GM12878 (cell line): Measurements from ENCODE around the gene SPATA31D3. TPM values are rescaled to one million over a fixed set of nuclear protein-coding genes. Genes with fewer than 3 reads are reported as not detected.

ENCODE experiments used
- ATAC-seq: fragments of 200-7000 bp; cut with Tn5 transposase; 3 replicates; pipeline ENCODE4 v1.9.1; 2020; ENCODE audit warnings: mild to moderate bottlenecking, moderate library complexity
- BruUV-seq: library from RNA; stranded (reverse); fragments of 400-500 nt; replicated peaks from 2 replicates; lab custom pipeline; 2021; lab: Mats Ljungman, UMichigan
- CTCF ChIA-PET: fragments of 300-600 bp; sonication (Branson Sonifier 250); formaldehyde crosslinking; extraction: SDS; loops from one replicate; lab custom pipeline; 2021; ENCODE audit warnings: inconsistent platforms; lab: Yijun Ruan, JAX
- POLR2A ChIA-PET: fragments of 350-600 bp; formaldehyde crosslinking; extraction: SDS; loops from one replicate; lab custom pipeline; 2021; ENCODE audit warnings: inconsistent platforms; lab: Charles Lee
- RAD21 ChIA-PET: fragments of 300-600 bp; sonication (Branson Sonifier 250); formaldehyde crosslinking; loops from one replicate; lab custom pipeline; 2023; ENCODE audit warnings: antibody characterized with exemption; ENCODE audit not compliant: unreplicated experiment; lab: Charles Lee
- SMC1A ChIA-PET: fragments of 300-600 bp; sonication (Branson Sonifier 250); formaldehyde crosslinking; loops from one replicate; lab custom pipeline; 2023; ENCODE audit not compliant: unreplicated experiment, uncharacterized antibody; lab: Charles Lee
- DNase-seq: peaks from one replicate; pipeline ENCODE4 v3.0.0-alpha.2; 2011; ENCODE audit warnings: low read depth, low spot score
- FAIRE-seq: peaks from 3 replicates; lab custom pipeline; 2011; peaks lifted over from hg19 to GRCh38; lab: Jason Lieb, UNC
- H2AFZ ChIP-seq: 2 replicates; pipeline ENCODE4 v1.6.0; 2011; ENCODE audit warnings: low read depth, low read length, control low read depth; ENCODE audit not compliant: control insufficient read depth
- H3K27ac ChIP-seq: 2 replicates; pipeline ENCODE4 v1.5.1; 2011; ENCODE audit warnings: control low read depth; ENCODE audit not compliant: control insufficient read depth, insufficient read depth
- H3K27me3 ChIP-seq, 2 experiments: replicated peaks in 1 of 2; 2 replicates each; pipeline versions ENCODE4 v1.6.0 to v1.6.1; 2011; ENCODE audit warnings: low read length in 1 of 2; ENCODE audit not compliant: control insufficient read depth in 2 of 2, insufficient read depth in 2 of 2
- H3K36me3 ChIP-seq, 2 experiments: 2 replicates each; pipeline ENCODE4 v1.5.1; 2011; ENCODE audit warnings: low read length in 1 of 2; ENCODE audit not compliant: control insufficient read depth in 2 of 2, insufficient read depth in 2 of 2
- H3K4me1 ChIP-seq: 2 replicates; pipeline ENCODE4 v1.6.1; 2011; ENCODE audit warnings: mild to moderate bottlenecking, low read length, moderate library complexity, mixed read lengths; ENCODE audit not compliant: control insufficient read depth, insufficient read depth
- H3K4me2 ChIP-seq: 2 replicates; pipeline ENCODE4 v1.6.0; 2011; ENCODE audit warnings: control low read depth; ENCODE audit not compliant: control insufficient read depth, insufficient read depth
- H3K4me3 ChIP-seq: fragments of 200-600 bp; sonication (generic); 2 replicates; pipeline ENCODE4 v1.5.1; 2016
- H3K79me2 ChIP-seq: 2 replicates; pipeline ENCODE4 v1.6.0; 2011; ENCODE audit warnings: low read length; ENCODE audit not compliant: control insufficient read depth, insufficient read depth
- H3K9ac ChIP-seq: 2 replicates; pipeline ENCODE4 v1.8.0; 2011; ENCODE audit warnings: low read length, control low read depth, mixed read lengths; ENCODE audit not compliant: control insufficient read depth, insufficient read depth
- H3K9me3 ChIP-seq: replicated peaks from 3 replicates; pipeline ENCODE4 v1.5.1; 2011; ENCODE audit warnings: mild to moderate bottlenecking, low read length; ENCODE audit not compliant: control insufficient read depth, insufficient read depth
- H4K20me1 ChIP-seq: 2 replicates; pipeline ENCODE4 v1.6.0; 2011; ENCODE audit not compliant: control insufficient read depth, insufficient read depth
- CBFB ChIP-seq: IDR thresholded peaks from 2 replicates; pipeline ENCODE4 v1.6.1; 2016; ENCODE audit warnings: antibody characterized with exemption, low read depth
- CBX3 ChIP-seq: fragments of 200-600 bp; sonication (generic); IDR thresholded peaks from 2 replicates; pipeline ENCODE4 v1.6.1; 2016; ENCODE audit warnings: low read depth, borderline replicate concordance
- CEBPB ChIP-seq, 2 experiments: fragments of 150-350 bp in 1 of 2; IDR thresholded peaks; 2 replicates each; pipeline ENCODE4 v1.6.1; 2012 to 2014; ENCODE audit warnings: low read depth in 2 of 2, low read length in 2 of 2, borderline replicate concordance in 1 of 2, inconsistent platforms in 1 of 2
- CREM ChIP-seq: IDR thresholded peaks from 2 replicates; pipeline ENCODE4 v1.6.1; 2014; ENCODE audit warnings: antibody characterized with exemption, low read depth
- EGR1 ChIP-seq, 2 experiments: IDR thresholded peaks; 1 replicate in 1 of 2; 2 replicates in 1 of 2; pipeline ENCODE4 v1.6.1; 2011 to 2012; ENCODE audit warnings: low read depth in 2 of 2, low read length in 2 of 2, borderline replicate concordance in 1 of 2, mild to moderate bottlenecking in 1 of 2, moderate library complexity in 1 of 2
- ELK1 ChIP-seq: IDR thresholded peaks from 2 replicates; pipeline ENCODE4 v1.6.1; 2012; ENCODE audit warnings: low read depth, low read length, improper control_type of control experiment
- EP300 ChIP-seq, 2 experiments: fragments of 150-350 bp in 1 of 2; IDR thresholded peaks; 2 replicates each; pipeline ENCODE4 v1.6.1; 2011 to 2012; ENCODE audit warnings: low read depth in 2 of 2, low read length in 2 of 2, borderline replicate concordance in 1 of 2, improper control_type of control experiment in 1 of 2, inconsistent platforms in 1 of 2; ENCODE audit not compliant: control insufficient read depth in 1 of 2
- HDAC2 ChIP-seq: fragments of 200-600 bp; sonication (generic); IDR thresholded peaks from 2 replicates; pipeline ENCODE4 v1.6.1; 2017
- HSF1 ChIP-seq: fragments of 150-350 bp; IDR thresholded peaks from 2 replicates; pipeline ENCODE4 v1.6.1; 2014; ENCODE audit warnings: mild to moderate bottlenecking, low read depth, low read length
- IRF3 ChIP-seq: fragments of 450-650 bp; IDR thresholded peaks from 2 replicates; pipeline ENCODE4 v1.6.1; 2014; ENCODE audit warnings: mild to moderate bottlenecking
- IRF4 ChIP-seq: IDR thresholded peaks from 2 replicates; pipeline ENCODE4 v1.6.1; 2011; ENCODE audit warnings: low read depth, low read length
- KLF5 ChIP-seq: fragments of 450-650 bp; IDR thresholded peaks from 2 replicates; pipeline ENCODE4 v1.6.1; 2014; ENCODE audit warnings: mild to moderate bottlenecking; ENCODE audit not compliant: partially characterized antibody
- NBN ChIP-seq: fragments of 450-650 bp; IDR thresholded peaks from 2 replicates; pipeline ENCODE4 v1.6.1; 2016
- NKRF ChIP-seq: fragments of 450-650 bp; conservative IDR thresholded peaks from 2 replicates; pipeline ENCODE4 v1.6.1; 2017; ENCODE audit warnings: mild to moderate bottlenecking, moderate library complexity
- RAD21 ChIP-seq: IDR thresholded peaks from 2 replicates; pipeline ENCODE4 v1.6.1; 2011; ENCODE audit warnings: mild to moderate bottlenecking, low read depth, low read length, moderate library complexity; ENCODE audit not compliant: insufficient read depth
- SIN3A ChIP-seq: IDR thresholded peaks from 2 replicates; pipeline ENCODE4 v1.6.1; 2012; ENCODE audit warnings: low read depth, low read length, improper control_type of control experiment
- SP1 ChIP-seq: IDR thresholded peaks from one replicate; pipeline ENCODE4 v1.6.1; 2011; ENCODE audit warnings: low read depth, low read length
- ZBED1 ChIP-seq: IDR thresholded peaks from 2 replicates; pipeline ENCODE4 v1.6.1; 2016; ENCODE audit warnings: borderline replicate concordance
- WGBS: methylation state at CpG from one replicate; pipeline ENCODE4 v1.1.6; 2016; ENCODE audit warnings: low lambda C conversion rate; ENCODE audit not compliant: insufficient replicate concordance, insufficient coverage; ENCODE audit errors: missing lambda C conversion rate; 5-methylcytosine and 5-hydroxymethylcytosine counted together
- in situ Hi-C: fragments of 300-500 bp; cut with MboI; formaldehyde crosslinking; loops from 9 replicates; pipeline ENCODE4 v1.14.3; 2018; ENCODE audit warnings: mixed read lengths
- intact Hi-C: fragments of 100-400 bp; cut with micrococcal nuclease; formaldehyde crosslinking; loops from one replicate; pipeline ENCODE4 v1.14.2; 2022; ENCODE audit not compliant: unreplicated experiment
- polyA plus RNA-seq, 11 experiments: library from polyadenylated mRNA; depleted of rRNA in 4 of 11; unstranded in 6 of 11; stranded (reverse) in 5 of 11; fragments of >200 nt; fragmentation: Nextera tagmentation in 4 of 11; fragmentation: Illumina TruSeq in 1 of 11; extraction: Ambion mirVana in 4 of 11; extraction: Trizol in 1 of 11; gene quantifications; 1 replicate in 1 of 11; 2 replicates in 10 of 11; pipeline versions ENCODE4 v1.2.1 to v1.2.3, GENCODE V29; 2011 to 2016; ENCODE audit warnings: inconsistent platforms in 2 of 11, missing spikeins in 2 of 11, low read depth in 1 of 11
- total RNA-seq, 4 experiments: library from RNA; depleted of rRNA in 3 of 4; stranded (reverse); fragments of >200 nt in 3 of 4; fragmentation: Illumina TruSeq in 1 of 4; extraction: Trizol in 1 of 4; gene quantifications; 2 replicates each; pipeline versions ENCODE4 v1.2.1 to v1.2.3, GENCODE V29; 2013 to 2021

The SPATA31D3 gene
- total and polyA plus RNA-seq, 10 of the 15 experiments (the other 5 are each of a cell fraction or from before 2014, with no cell fraction given), result not detected

- Histone ChIP-seq H3K9me3 (no peaks in the 10 kb centered on the region), H2AFZ (no peak overlapping the region), H3K27me3 (no peaks in the 10 kb centered on the region), H3K36me3 (no peaks in the 10 kb centered on the region), H3K4me2 (no peak overlapping the region), H3K9ac (no peak overlapping the region), H3K79me2 (no peaks in the 10 kb centered on the region), H4K20me1 (no peaks in the 10 kb centered on the region), H3K4me1 (no peaks in the 10 kb centered on the region), H3K27ac (no peak overlapping the region), H3K4me3 (no peak overlapping the region)
- intact Hi-C loops (no loop called here), in situ Hi-C loops (no loop called here)
- ATAC-seq, result no peak
- RAD21 ChIA-PET, result no interaction called here
- CTCF ChIA-PET, result no interaction called here
- FAIRE-seq, result no peak
- SMC1A ChIA-PET, result interaction anchor here (0.5 kb wide), 1 partner anchor 1265 kb away, joined by 3 read pairs; no protein-coding TSS in a partner anchor
- WGBS, result 6% methylated on average over 1 of the region's 1 CpG
- POLR2A ChIA-PET, result interaction anchor here (0.6 kb wide), 1 partner anchor 272 kb away, joined by 3 read pairs; no protein-coding TSS in a partner anchor
- no peak for DNase-seq
- BruUV-seq, result no TSS peak
- TF ChIP-seq SP1, result no peak
- no peak for TF ChIP-seq EGR1 (IDR thresholded peaks at IDR 0.05; ENCODE audit: borderline replicate concordance in 1 of 2, low read depth in 2 of 2, low read length in 2 of 2)
- TF ChIP-seq HDAC2, result no peak
- TF ChIP-seq CBFB, result no peak
- no peak for TF ChIP-seq ZBED1
- no peak for TF ChIP-seq KLF5
- TF ChIP-seq NKRF, result no peak
- TF ChIP-seq HSF1, result no peak
- no peak for TF ChIP-seq CEBPB (IDR thresholded peaks at IDR 0.05; ENCODE audit: borderline replicate concordance in 1 of 2, low read depth in 2 of 2, low read length in 2 of 2)
- TF ChIP-seq ELK1, result no peak
- TF ChIP-seq IRF3, result no peak
- TF ChIP-seq EP300 (IDR thresholded peaks at IDR 0.05; ENCODE audit: borderline replicate concordance in 1 of 2, control insufficient read depth in 1 of 2, low read depth in 2 of 2, low read length in 2 of 2), result no peak
- TF ChIP-seq CREM, result no peak
- no peak for TF ChIP-seq CBX3
- TF ChIP-seq NBN, result no peak
- no peak for TF ChIP-seq IRF4
- no peak for TF ChIP-seq SIN3A
- TF ChIP-seq RAD21, result no peak
Observed at GRCh38 chr9:81986051-81986450, 42.8 kb downstream of the SPATA31D3 start.
